ENCODE measurements around the gene CDH8. TPM values are rescaled to one million over a fixed set of nuclear protein-coding genes. Genes with fewer than 3 reads are reported as not detected.

The CDH8 gene
- total RNA-seq, 4 donors from 2014 or later: not detected

GRCh38 chr16:61900482-61900881 is 135.8 kb downstream of the CDH8 start:
- TF ChIP-seq POLR2A (IDR thresholded peaks at IDR 0.05) (no peak), CTCF (IDR thresholded peaks at IDR 0.05) (no peak)
- 82% methylated on average over 1 of the region's 1 CpG for WGBS, 2 donors
- no peaks in the 10 kb centered on the region for H3K9me3 ChIP-seq
- DNase-seq: no peak
- H3K27me3 ChIP-seq: no peaks in the 10 kb centered on the region
- intact Hi-C loops (cut with DNase I): no loop called here
- no peaks in the 10 kb centered on the region for H3K36me3 ChIP-seq
- no peak overlapping the region for H3K27ac ChIP-seq
- H3K4me3 ChIP-seq (replicated peaks in 1 of 3): no peak overlapping the region
- no peaks in the 10 kb centered on the region for H3K4me1 ChIP-seq

- Histone ChIP-seq H3K36me3 (no peaks in the 10 kb centered on the region), H3K4me3 (replicated peaks in 1 of 3) (no peak overlapping the region), H3K27ac (no peak overlapping the region), H3K27me3 (no peaks in the 10 kb centered on the region), H3K4me1 (no peaks in the 10 kb centered on the region), H3K9me3 (no peaks in the 10 kb centered on the region)
- intact Hi-C loops (cut with DNase I): no loop called here
- TF ChIP-seq CTCF (IDR thresholded peaks at IDR 0.05) (no peak), POLR2A (IDR thresholded peaks at IDR 0.05) (no peak)
- DNase-seq: no peak
- WGBS, 2 donors: 81 to 87% methylated on average over 3 of the region's 3 CpGs
Measured at GRCh38 chr16:61897657-61898056, 138.6 kb downstream of the CDH8 start.

GRCh38 chr16:61892531-61892930 is 143.7 kb downstream of the CDH8 start:
- H3K4me1 ChIP-seq: no peaks in the 10 kb centered on the region
- H3K27me3 ChIP-seq: no peaks in the 10 kb centered on the region
- DNase-seq: no peak
- whole genome bisulfite sequencing, 2 donors: 80 to 88% methylated on average over 2 of the region's 2 CpGs
- no peak overlapping the region for H3K4me3 ChIP-seq (replicated peaks in 1 of 3)
- TF ChIP-seq CTCF (IDR thresholded peaks at IDR 0.05) (no peak), POLR2A (IDR thresholded peaks at IDR 0.05) (no peak)
- no peaks in the 10 kb centered on the region for H3K36me3 ChIP-seq
- no peak overlapping the region for H3K27ac ChIP-seq
- H3K9me3 ChIP-seq: no peaks in the 10 kb centered on the region
- intact Hi-C loops (cut with DNase I): no loop called here

GRCh38 chr16:61891460-61891859 is 144.8 kb downstream of the CDH8 start:
- no peak for DNase-seq
- H3K36me3 ChIP-seq: no peaks in the 10 kb centered on the region
- no peak overlapping the region for H3K27ac ChIP-seq
- intact Hi-C loops (cut with DNase I): no loop called here
- H3K9me3 ChIP-seq: no peaks in the 10 kb centered on the region
- H3K4me3 ChIP-seq (replicated peaks in 1 of 3): no peak overlapping the region
- H3K4me1 ChIP-seq: no peaks in the 10 kb centered on the region
- TF ChIP-seq POLR2A (IDR thresholded peaks at IDR 0.05) (no peak), CTCF (IDR thresholded peaks at IDR 0.05) (no peak)
- 79 to 84% methylated on average over 3 of the region's 3 CpGs for WGBS, 2 donors
- no peaks in the 10 kb centered on the region for H3K27me3 ChIP-seq

GRCh38 chr16:61890386-61890785 is 145.9 kb downstream of the CDH8 start:
- Histone ChIP-seq H3K36me3 (no peaks in the 10 kb centered on the region), H3K27me3 (no peaks in the 10 kb centered on the region), H3K9me3 (no peaks in the 10 kb centered on the region), H3K27ac (no peak overlapping the region), H3K4me3 (replicated peaks in 1 of 3) (no peak overlapping the region), H3K4me1 (no peaks in the 10 kb centered on the region)
- no peak for DNase-seq
- WGBS, 2 donors: 95% methylated on average over 2 of the region's 2 CpGs
- intact Hi-C loops (cut with DNase I): no loop called here
- no peak for TF ChIP-seq POLR2A (IDR thresholded peaks at IDR 0.05)
- TF ChIP-seq CTCF (IDR thresholded peaks at IDR 0.05): no peak

All from thyroid gland (tissue), 4 donors.